ACC112 (cell line): Measurements from ENCODE around the gene SGPL1.

Source experiments
- H2AFZ ChIP-seq: fragments of 200-600 bp; sonication (generic); one replicate; pipeline ENCODE4 v1.6.0; 2017; ENCODE audit warnings: antibody characterized with exemption, low read length; ENCODE audit not compliant: unreplicated experiment
- H3K27ac ChIP-seq: fragments of 200-600 bp; sonication (generic); 2 replicates; pipeline ENCODE4 v1.5.1; 2014; ENCODE audit warnings: low read depth, mild to moderate bottlenecking, antibody characterized with exemption, low read length, moderate library complexity
- H3K27me3 ChIP-seq: fragments of 200-600 bp; sonication (generic); 2 replicates; pipeline ENCODE4 v1.6.1; 2014; ENCODE audit warnings: mild to moderate bottlenecking, antibody characterized with exemption, low read length, moderate library complexity, mixed read lengths; ENCODE audit not compliant: insufficient read depth
- H3K36me3 ChIP-seq: fragments of 200-600 bp; sonication (generic); 2 replicates; pipeline ENCODE4 v1.6.1; 2016; ENCODE audit warnings: mild to moderate bottlenecking, antibody characterized with exemption, low read length, moderate library complexity, mixed read lengths; ENCODE audit not compliant: insufficient read depth
- H3K4me1 ChIP-seq: fragments of 200-600 bp; sonication (generic); one replicate; pipeline ENCODE4 v1.6.1; 2016; ENCODE audit warnings: low read length, mixed read lengths; ENCODE audit not compliant: insufficient read depth, unreplicated experiment, control insufficient read depth
- H3K4me3 ChIP-seq: fragments of 200-600 bp; sonication (generic); 2 replicates; pipeline ENCODE4 v1.5.1; 2014; ENCODE audit warnings: mild to moderate bottlenecking, low read depth, low read length
- H3K79me2 ChIP-seq: fragments of 200-600 bp; sonication (generic); one replicate; pipeline ENCODE4 v1.6.0; 2016; ENCODE audit warnings: low read length; ENCODE audit not compliant: control insufficient read depth, unreplicated experiment, insufficient read depth

Gene SGPL1

GRCh38 chr10:70926226-70927000 lies 110.7 kb downstream of the SGPL1 start:
- no peak overlapping the region for H3K27ac ChIP-seq
- H3K79me2 ChIP-seq = no peaks in the 10 kb centered on the region
- H3K4me3 ChIP-seq = no peak overlapping the region
- no peaks in the 10 kb centered on the region for H3K36me3 ChIP-seq
- peaks cover 13% of the 10 kb centered on the region for H3K27me3 ChIP-seq
- H2AFZ ChIP-seq = no peak overlapping the region
- H3K4me1 ChIP-seq = no peaks in the 10 kb centered on the region

GRCh38 chr10:70927189-70927943 lies 111.6 kb downstream of the SGPL1 start:
- Histone ChIP-seq H3K27me3 (peaks cover 3% of the 10 kb centered on the region), H3K4me3 (no peak overlapping the region), H3K4me1 (no peaks in the 10 kb centered on the region), H2AFZ (no peak overlapping the region), H3K36me3 (no peaks in the 10 kb centered on the region), H3K79me2 (no peaks in the 10 kb centered on the region), H3K27ac (no peak overlapping the region)

DNA sequence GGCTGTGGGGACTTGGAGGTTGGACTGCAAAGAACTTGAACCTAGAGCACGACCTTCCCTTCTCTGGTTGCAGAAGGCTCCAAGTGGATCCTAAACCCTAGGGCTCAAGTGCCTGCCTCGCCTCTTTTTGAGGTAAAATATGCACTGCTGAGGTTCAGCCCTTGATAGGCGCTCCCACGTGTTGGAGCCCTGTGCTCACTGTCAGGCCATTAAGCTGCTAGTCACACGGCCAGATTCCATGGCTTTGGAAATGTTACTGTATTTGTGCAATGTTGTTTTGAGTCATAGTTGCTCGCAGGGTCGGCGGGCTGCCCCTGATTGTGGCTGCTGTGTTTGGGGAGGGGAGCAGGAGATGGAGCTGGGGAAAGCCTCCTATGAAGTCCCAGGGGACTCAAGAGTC lies 112.4 kb downstream of the SGPL1 start:
- no peak overlapping the region for H3K4me3 ChIP-seq
- H3K79me2 ChIP-seq = no peaks in the 10 kb centered on the region
- no peaks in the 10 kb centered on the region for H3K36me3 ChIP-seq
- peaks cover 2% of the 10 kb centered on the region; the same call in 1 of the 2 replicates for H3K27me3 ChIP-seq
- no peaks in the 10 kb centered on the region for H3K4me1 ChIP-seq
- H3K27ac ChIP-seq = no peak overlapping the region
- no peak overlapping the region for H2AFZ ChIP-seq

GRCh38 chr10:70930263-70931000 lies 114.7 kb downstream of the SGPL1 start:
- Histone ChIP-seq H3K27ac (no peak overlapping the region), H3K4me3 (no peak overlapping the region), H3K36me3 (no peaks in the 10 kb centered on the region), H3K27me3 (peaks cover 2% of the 10 kb centered on the region; the same call in 1 of the 2 replicates), H3K4me1 (no peaks in the 10 kb centered on the region), H3K79me2 (no peaks in the 10 kb centered on the region), H2AFZ (no peak overlapping the region)
